CD4-positive, alpha-beta T cell treated with Interleukin-10 for 1 hour (primary cell): ENCODE measurements around the gene FST.

ENCODE experiments used
- DNase-seq: peaks from one replicate; pipeline ENCODE4 v3.0.0-alpha.2; 2020

FST gene

GRCh38 chr5:53480416-53481158 lies at the start of gene FST:
FST (plus strand) TSS chr5:53480629; CDS start chr5:53480792, 163 bp downstream.
- no peak for DNase-seq

GRCh38 chr5:53431665-53432064 lies 48.8 kb upstream of the FST start:
- DNase-seq: no peak

GRCh38 chr5:53433026-53433425 lies 47.4 kb upstream of the FST start:
- DNase-seq: no peak

GRCh38 chr5:53434541-53434940 lies 45.9 kb upstream of the FST start:
- DNase-seq: no peak

GRCh38 chr5:53436480-53437191 lies 43.8 kb upstream of the FST start:
- no peak for DNase-seq

GRCh38 chr5:53438079-53438478 lies 42.4 kb upstream of the FST start:
- no peak for DNase-seq

- no peak for DNase-seq
Observed at GRCh38 chr5:53438486-53439472, 41.6 kb upstream of the FST start.

GRCh38 chr5:53442961-53443360 lies 37.5 kb upstream of the FST start:
- no peak for DNase-seq

GRCh38 chr5:53445569-53445968 lies 34.9 kb upstream of the FST start:
- DNase-seq: no peak

GRCh38 chr5:53446908-53447307 lies 33.5 kb upstream of the FST start:
- DNase-seq: no peak

- DNase-seq: no peak
Observed at GRCh38 chr5:53448851-53449250, 31.6 kb upstream of the FST start.

- no peak for DNase-seq
Observed at GRCh38 chr5:53453898-53454718, 26.3 kb upstream of the FST start.

GRCh38 chr5:53454719-53455000 lies 25.8 kb upstream of the FST start:
- DNase-seq: no peak

- DNase-seq: no peak
Observed at GRCh38 chr5:53456366-53456765, 24.1 kb upstream of the FST start.

GRCh38 chr5:53463909-53464621 lies 16.4 kb upstream of the FST start:
- no peak for DNase-seq

- DNase-seq: no peak
Observed at GRCh38 chr5:53464722-53465121, 15.7 kb upstream of the FST start.

- no peak for DNase-seq
Observed at GRCh38 chr5:53469946-53470687, 10.3 kb upstream of the FST start.

GRCh38 chr5:53472279-53472678 lies 8.2 kb upstream of the FST start:
- no peak for DNase-seq

GRCh38 chr5:53472720-53473510 lies 7.5 kb upstream of the FST start:
- DNase-seq: no peak

GRCh38 chr5:53473633-53474032 lies 6.8 kb upstream of the FST start:
- DNase-seq: no peak
